ENCODE results near the gene TGFBR3.

The TGFBR3 gene

DNA sequence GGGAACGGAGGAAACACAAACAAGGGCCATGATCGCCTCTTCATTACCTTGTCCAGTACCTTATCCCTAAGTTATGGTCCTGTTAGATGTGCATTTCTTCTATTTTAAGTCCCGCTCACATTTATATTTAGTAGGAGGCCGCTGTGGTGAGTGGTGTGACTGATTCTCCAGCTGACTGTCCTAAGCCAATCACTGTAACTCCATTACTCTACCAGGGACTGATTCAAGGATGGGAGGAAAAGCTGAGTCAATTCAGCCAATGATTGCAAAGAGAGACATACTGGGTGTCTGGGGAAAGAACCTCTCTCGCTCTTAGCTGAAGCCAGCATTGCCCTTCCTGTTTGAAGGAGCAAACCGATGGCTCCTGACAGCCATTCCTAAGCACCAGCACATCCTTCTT lies 59.7 kb downstream of the TGFBR3 start:
- DNase-seq (ENCODE audit: low spot score), result no peak

GRCh38 chr1:91821126-91821868 lies 64.7 kb downstream of the TGFBR3 start:
- no peak for DNase-seq (ENCODE audit: low spot score)

- no peak for DNase-seq (ENCODE audit: low spot score)
Observed at GRCh38 chr1:91819038-91819788, 66.7 kb downstream of the TGFBR3 start.

DNA sequence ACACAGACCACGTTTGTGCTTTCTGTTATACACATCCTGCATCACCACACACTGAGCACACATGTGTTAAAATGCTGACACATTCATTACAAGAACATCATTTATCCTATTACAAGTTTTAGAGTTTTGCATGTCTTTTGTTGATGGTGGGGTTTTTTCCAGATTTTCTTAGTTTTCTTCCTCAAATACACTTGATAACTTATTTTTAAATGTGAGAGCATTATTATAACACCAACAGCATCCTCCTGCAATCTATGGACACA lies 67.3 kb downstream of the TGFBR3 start:
- no peak for DNase-seq (ENCODE audit: low spot score)

DNA sequence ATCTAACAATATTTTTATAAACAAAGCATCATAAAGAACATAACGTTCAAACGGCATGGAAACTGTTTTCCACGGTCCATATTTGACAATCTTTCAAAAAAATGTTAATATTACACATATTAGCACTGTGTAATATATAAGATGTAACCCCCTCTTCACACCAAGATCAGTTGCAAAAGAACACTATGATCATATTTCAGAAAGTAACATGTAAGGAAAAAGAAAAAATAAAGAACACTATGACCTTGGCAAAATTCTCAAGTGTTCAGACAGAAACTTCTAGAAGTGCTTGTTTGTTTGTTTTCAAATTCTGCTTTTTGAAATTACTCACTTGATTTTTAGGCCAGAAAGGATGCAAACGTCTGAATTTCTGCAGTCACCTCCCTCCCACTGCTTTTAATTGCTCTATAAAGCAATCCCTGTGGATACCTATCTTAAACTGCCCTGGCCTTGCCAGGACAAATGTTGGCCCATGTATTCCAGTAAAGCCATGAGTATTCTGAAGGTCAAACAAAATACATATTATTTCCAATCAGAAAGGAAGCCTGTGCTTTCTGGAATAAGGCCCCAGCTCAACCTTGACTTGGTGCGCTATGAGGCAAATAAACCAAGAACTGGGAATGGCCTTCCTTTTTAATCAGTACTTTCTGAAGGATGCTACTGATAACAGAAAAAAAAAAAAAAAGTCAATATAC lies 68.6 kb downstream of the TGFBR3 start:
- DNase-seq (ENCODE audit: low spot score), result no peak

- no peak for DNase-seq (ENCODE audit: low spot score)
Observed at GRCh38 chr1:91816031-91816430, 69.9 kb downstream of the TGFBR3 start.

- no peak for DNase-seq (ENCODE audit: low spot score)
Observed at GRCh38 chr1:91814448-91814847, 71.5 kb downstream of the TGFBR3 start.

- no peak for DNase-seq (ENCODE audit: low spot score)
Observed at GRCh38 chr1:91813813-91814212, 72.1 kb downstream of the TGFBR3 start.

- DNase-seq (ENCODE audit: low spot score), result no peak
Observed at GRCh38 chr1:91811363-91812025, 74.5 kb downstream of the TGFBR3 start.

- no peak for DNase-seq (ENCODE audit: low spot score)
Observed at GRCh38 chr1:91809317-91809716, 76.6 kb downstream of the TGFBR3 start.

DNA sequence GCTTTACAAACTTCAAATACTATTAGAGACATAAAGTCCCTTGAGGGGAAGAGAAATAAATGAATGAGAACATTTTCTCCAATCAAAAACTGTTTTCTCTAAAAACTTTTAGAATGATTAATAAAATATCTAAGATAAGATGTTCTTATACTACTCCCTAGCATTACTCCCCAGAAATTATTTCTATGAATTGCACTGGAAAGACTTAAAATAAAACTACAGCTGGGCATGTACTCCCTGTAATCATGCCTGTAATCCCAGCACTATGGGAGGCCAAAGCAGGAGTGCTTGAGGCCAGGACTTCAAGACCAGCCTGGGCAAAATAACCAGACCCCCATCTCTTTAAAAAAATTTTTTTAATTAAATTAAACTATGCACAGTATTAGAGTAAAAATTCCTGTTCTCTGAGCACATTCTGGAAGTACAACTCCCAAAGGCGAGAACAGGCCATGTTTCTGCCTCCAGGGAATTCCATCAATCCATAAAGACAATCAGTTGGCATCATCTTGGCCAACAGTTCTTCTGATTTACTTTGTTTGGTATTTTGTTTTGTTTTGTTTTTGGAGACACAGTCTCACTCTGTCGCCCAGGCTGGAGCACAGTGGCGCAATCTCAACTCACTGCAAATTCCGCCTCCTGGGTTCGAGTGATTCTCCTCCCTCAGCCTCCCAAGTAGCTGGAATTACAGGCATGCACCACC lies 77.9 kb downstream of the TGFBR3 start:
- no peak for DNase-seq (ENCODE audit: low spot score)

DNA sequence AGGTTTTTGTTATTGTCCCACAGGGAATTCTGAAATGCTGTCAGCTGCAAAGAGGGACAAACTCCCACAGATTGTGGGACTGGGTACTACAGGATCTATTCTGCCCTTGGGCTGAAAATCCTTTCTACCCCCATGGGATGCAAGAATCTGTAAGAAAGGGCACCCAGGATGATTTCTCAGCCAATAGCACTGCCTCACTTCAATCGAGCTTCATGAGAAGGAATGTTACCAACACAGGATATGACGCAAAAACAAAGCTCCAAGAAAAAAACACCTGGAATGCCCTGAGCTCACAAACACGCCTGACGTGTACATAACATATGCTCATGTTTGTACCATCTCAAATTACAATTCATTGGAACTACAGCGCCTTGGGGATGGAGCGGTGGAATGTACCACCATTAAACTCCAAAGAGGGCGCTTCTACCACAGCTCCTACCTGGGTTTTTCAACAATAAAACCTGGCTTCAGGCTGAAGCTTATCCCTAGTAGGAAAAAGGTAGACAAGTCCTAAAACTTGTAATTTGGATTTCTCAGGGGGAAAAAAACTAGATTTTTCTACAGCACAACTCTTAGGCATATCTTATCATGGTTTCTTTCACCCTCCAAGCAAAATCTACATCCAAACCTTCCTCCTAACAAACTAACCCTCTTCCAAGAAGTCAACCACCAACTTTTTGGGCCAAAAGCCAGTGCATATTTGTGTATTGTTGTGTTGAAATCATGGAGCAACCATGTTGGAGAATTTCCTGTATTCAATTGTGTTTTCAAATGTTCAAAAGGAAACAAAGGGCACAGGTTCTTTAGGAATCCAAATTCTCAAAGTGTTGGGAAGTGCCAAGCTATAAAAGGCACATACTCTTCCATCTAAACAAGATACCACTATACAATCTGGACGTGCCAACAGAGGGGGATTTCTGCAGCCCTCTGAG lies 78.9 kb downstream of the TGFBR3 start:
- DNase-seq (ENCODE audit: low spot score), result no peak

DNA sequence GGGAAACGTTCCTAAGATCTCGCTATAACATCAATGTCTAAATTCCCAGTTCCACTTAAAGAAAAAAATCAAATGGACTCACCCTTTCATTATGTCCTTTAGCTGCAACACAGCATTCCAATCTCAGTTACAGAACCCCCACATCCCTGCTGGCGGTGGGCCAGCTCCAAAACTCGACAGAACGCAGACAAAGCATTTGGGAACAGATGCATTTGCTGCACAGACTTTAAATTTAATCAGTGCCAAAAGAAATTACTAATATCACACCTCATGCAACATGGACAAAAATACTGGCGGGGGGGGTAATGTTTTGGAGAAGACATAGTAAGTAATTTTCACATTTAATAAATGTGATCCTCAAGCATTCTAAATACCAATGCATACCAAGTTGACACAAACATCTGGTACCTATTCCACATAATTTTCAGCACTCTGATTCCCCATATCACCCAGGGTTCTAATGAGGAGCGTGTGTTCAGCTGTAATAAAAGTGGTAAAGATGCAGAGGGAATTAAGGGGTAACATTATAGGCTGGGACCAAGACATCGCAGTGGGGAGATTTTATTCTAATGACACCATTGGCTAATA lies 79.7 kb downstream of the TGFBR3 start:
- no peak for DNase-seq (ENCODE audit: low spot score)

DNA sequence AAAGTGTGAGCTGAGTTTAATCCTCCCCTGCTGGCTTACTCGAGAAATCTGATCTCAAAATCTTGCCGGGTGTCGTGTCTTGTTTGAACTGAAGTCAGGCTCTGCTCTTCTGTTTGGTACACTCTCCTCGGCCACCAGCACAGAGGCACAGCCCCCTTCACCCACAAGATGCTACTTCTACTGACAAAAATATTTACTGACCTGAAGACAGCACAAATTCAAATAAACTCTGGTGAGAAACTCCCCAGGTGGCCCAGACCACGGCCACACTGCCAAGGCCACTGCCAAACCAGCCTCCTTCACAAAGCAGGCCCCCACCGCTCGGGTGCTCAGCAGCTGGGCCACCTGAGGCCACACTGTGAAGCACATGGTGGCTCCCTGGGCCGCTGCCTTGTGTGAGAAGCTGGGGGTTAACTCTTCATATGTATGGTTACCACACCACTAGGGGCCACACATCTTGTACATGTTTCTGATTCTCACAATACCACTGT lies 80.6 kb downstream of the TGFBR3 start:
- DNase-seq (ENCODE audit: low spot score), result no peak

DNA sequence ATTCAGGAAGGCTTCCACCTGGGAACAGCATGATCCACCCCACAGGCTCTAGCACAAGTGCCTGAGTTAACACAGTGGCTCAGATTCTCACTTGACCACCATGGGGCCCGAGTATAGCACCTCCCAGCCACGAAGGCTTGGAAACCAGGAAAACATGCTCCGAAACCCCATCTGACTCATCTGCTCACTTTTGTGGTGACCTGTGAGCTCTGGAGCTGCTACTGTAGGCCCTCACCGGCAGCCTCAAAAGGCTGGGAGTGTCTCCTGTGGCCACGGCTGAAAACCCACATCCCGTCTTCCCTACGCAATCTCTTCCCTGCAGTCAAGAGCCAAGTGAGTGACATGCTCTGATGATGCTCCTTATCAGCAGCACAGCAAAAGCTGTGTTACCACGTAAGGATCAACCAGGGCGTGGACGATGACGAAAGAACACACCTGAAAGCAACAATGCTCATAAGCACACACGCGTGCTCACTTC lies 81.4 kb downstream of the TGFBR3 start:
- DNase-seq (ENCODE audit: low spot score), result no peak

DNA sequence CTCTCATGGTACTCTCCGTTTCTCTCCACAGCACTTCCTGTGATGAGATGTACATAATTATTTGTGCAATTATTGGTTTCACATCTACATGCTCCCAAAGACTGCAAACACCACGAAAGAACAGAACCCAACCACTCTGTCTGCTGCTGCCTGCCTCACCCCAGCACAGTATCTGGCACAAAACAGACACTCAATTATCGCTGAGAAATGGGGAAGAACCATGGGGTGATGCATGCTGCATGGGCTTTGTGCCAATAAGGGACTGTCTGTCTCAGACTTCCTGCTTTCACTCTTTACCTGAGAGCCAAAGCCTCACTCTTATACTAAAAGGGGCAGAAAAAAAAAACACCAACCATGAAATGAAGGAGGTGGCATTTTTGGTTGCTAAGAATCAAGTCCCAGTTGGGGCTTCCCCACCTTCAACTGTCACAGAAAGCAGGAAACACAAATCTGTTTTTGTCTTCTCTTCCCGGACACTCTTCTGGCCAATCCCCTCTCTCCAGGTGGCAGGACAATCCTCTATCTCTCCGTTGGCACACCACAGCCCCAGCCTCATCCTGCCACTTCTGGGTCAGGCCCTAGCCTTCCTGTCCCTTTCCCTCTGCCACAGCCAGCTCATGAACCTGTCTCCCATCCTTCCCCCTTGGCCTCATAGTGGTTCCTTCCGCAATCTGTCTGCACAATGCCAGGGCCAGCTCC lies 82.0 kb downstream of the TGFBR3 start:
- no peak for DNase-seq (ENCODE audit: low spot score)

DNA sequence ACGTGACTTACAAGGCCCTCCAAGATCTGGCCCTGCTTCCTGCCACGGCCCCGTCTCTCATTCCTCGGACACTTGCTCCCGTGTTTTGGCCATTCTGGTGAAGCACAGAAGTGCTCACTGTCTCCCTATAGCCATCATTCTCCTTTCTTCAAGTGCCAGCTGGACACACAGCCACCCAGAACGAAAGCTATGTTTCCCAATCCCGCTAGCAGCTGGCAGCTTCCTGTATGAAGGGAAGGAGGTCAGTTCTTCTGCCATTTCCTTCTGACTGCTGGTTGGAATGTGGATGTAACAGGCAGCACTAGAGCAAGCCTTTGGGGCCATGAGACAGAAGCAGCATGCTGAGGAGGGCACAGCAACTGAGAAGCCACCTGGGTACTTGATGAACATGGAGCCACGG lies 82.8 kb downstream of the TGFBR3 start:
- DNase-seq (ENCODE audit: low spot score), result no peak

- no peak for DNase-seq (ENCODE audit: low spot score)
Observed at GRCh38 chr1:91801496-91802115, 84.3 kb downstream of the TGFBR3 start.

DNA sequence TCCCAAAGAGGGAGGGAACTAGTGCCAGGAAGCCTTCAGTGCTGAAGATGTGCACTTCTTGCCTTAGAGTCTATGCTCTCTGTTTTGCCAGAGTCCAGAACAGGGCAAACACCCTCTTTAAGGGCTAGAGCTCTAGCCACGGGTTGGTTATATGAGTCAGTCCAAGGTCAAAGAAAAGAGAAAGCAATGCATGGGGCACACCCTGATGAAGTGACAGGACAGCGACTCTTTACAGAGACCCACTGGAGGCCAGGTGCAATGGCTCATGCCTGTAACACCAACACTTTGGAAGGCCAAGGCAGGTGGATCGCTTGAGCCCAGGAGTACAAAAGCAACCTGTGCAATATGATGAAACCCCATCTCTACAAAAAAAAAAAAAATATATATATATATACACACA lies 86.1 kb downstream of the TGFBR3 start:
- no peak for DNase-seq (ENCODE audit: low spot score)

Data from putamen (tissue), 1 donor.